IMR-90 (cell line): ENCODE measurements around the gene CCDC182. TPM values are rescaled to one million over a fixed set of nuclear protein-coding genes. Genes with fewer than 3 reads are reported as not detected.

ENCODE experiments used
- ATAC-seq: fragments of 200-7000 bp; cut with Tn5 transposase; 2 replicates; pipeline ENCODE4 v1.9.1; 2020; ENCODE audit warnings: low read depth, mild to moderate bottlenecking, moderate library complexity
- BruUV-seq: library from RNA; stranded (reverse); fragments of 400-500 nt; replicated peaks from 2 replicates; lab custom pipeline; 2021; lab: Mats Ljungman, UMichigan
- CTCF ChIA-PET: fragments of 300-600 bp; formaldehyde crosslinking; extraction: SDS; loops from one replicate; lab custom pipeline; 2021; ENCODE audit warnings: antibody characterized with exemption; lab: Yijun Ruan, JAX
- POLR2A ChIA-PET: fragments of 300-600 bp; sonication (Branson Sonifier 250); formaldehyde crosslinking; loops from one replicate; lab custom pipeline; 2022; ENCODE audit warnings: antibody characterized with exemption; ENCODE audit not compliant: unreplicated experiment; lab: Charles Lee
- DNase-seq: peaks from one replicate; pipeline ENCODE4 v3.0.0; 2013
- H2AFZ ChIP-seq: replicated peaks from 2 replicates; pipeline ENCODE3; 2013; ENCODE audit warnings: low read length, mild to moderate bottlenecking; ENCODE audit not compliant: poor library complexity
- H2AK5ac ChIP-seq: 2 replicates; pipeline ENCODE4 v1.6.1; 2013; ENCODE audit warnings: low read depth, low read length, inconsistent platforms
- H2AK9ac ChIP-seq: replicated peaks from 2 replicates; pipeline ENCODE3; 2013; ENCODE audit warnings: mild to moderate bottlenecking, low read depth, low read length, moderate library complexity; ENCODE audit not compliant: poor library complexity
- H2BK120ac ChIP-seq: 2 replicates; pipeline ENCODE4 v1.6.1; 2013; ENCODE audit warnings: low read depth, low read length, inconsistent platforms
- H2BK15ac ChIP-seq: 3 replicates; pipeline ENCODE4 v1.6.1; 2013; ENCODE audit warnings: low read depth, low read length, inconsistent platforms
- H2BK20ac ChIP-seq: 2 replicates; pipeline ENCODE4 v1.6.1; 2013; ENCODE audit warnings: low read depth, mild to moderate bottlenecking, inconsistent platforms, low read length, moderate library complexity
- H2BK5ac ChIP-seq: 2 replicates; pipeline ENCODE4 v1.6.1; 2013; ENCODE audit warnings: mild to moderate bottlenecking, low read depth, low read length, inconsistent platforms; ENCODE audit not compliant: poor library complexity, severe bottlenecking
- H3K14ac ChIP-seq: replicated peaks from 2 replicates; pipeline ENCODE4 v1.6.1; 2013; ENCODE audit warnings: low read depth, low read length, inconsistent platforms
- H3K18ac ChIP-seq: 2 replicates; pipeline ENCODE4 v1.6.1; 2013; ENCODE audit warnings: low read depth, low read length, control low read depth
- H3K23ac ChIP-seq: 2 replicates; pipeline ENCODE4 v1.6.1; 2013; ENCODE audit warnings: low read depth, low read length, inconsistent platforms
- H3K27ac ChIP-seq: 2 replicates; pipeline ENCODE4 v1.5.1; 2013; ENCODE audit warnings: mild to moderate bottlenecking, control low read depth, low read length; ENCODE audit not compliant: insufficient read depth
- H3K27me3 ChIP-seq: 2 replicates; pipeline ENCODE4 v1.6.1; 2013; ENCODE audit warnings: low read length; ENCODE audit not compliant: control insufficient read depth, insufficient read depth
- H3K36me3 ChIP-seq: 2 replicates; pipeline ENCODE4 v1.6.1; 2013; ENCODE audit warnings: low read length, mixed read lengths; ENCODE audit not compliant: control insufficient read depth, insufficient read depth
- H3K4ac ChIP-seq: 2 replicates; pipeline ENCODE4 v1.6.1; 2013; ENCODE audit warnings: low read depth, low read length, inconsistent platforms
- H3K4me1 ChIP-seq: 2 replicates; pipeline ENCODE4 v1.6.1; 2013; ENCODE audit warnings: low read length, mixed read lengths; ENCODE audit not compliant: control insufficient read depth, insufficient read depth
- H3K4me2 ChIP-seq: 2 replicates; pipeline ENCODE4 v1.6.1; 2013; ENCODE audit warnings: low read depth, mild to moderate bottlenecking, control low read depth, low read length, moderate library complexity
- H3K4me3 ChIP-seq: 2 replicates; pipeline ENCODE4 v1.5.1; 2013; ENCODE audit warnings: low read depth, mild to moderate bottlenecking, control low read depth, low read length, moderate library complexity; ENCODE audit not compliant: insufficient read depth
- H3K56ac ChIP-seq: 2 replicates; pipeline ENCODE4 v1.6.1; 2013; ENCODE audit warnings: low read length, inconsistent platforms; ENCODE audit not compliant: insufficient read depth; ENCODE audit errors: extremely low read depth
- H3K79me1 ChIP-seq, 2 experiments: 2 replicates each; pipeline ENCODE4 v1.6.1; 2013; ENCODE audit warnings: low read length in 2 of 2, inconsistent platforms in 1 of 2, low read depth in 1 of 2
- H3K9ac ChIP-seq: 2 replicates; pipeline ENCODE4 v1.6.1; 2013; ENCODE audit warnings: low read depth, low read length, control low read depth
- H3K9me1 ChIP-seq: 2 replicates; pipeline ENCODE4 v1.6.1; 2013; ENCODE audit warnings: low read length, inconsistent platforms; ENCODE audit not compliant: insufficient read depth
- H3K9me3 ChIP-seq: 2 replicates; pipeline ENCODE4 v1.6.1; 2013; ENCODE audit warnings: low read length; ENCODE audit not compliant: control insufficient read depth, insufficient read depth
- H4K20me1 ChIP-seq: 2 replicates; pipeline ENCODE4 v1.6.1; 2013; ENCODE audit warnings: low read length, inconsistent platforms; ENCODE audit not compliant: insufficient read depth
- H4K5ac ChIP-seq: 2 replicates; pipeline ENCODE4 v1.6.1; 2013; ENCODE audit warnings: mild to moderate bottlenecking, low read depth, low read length, control low read depth
- H4K8ac ChIP-seq, 2 experiments: 2 replicates each; pipeline ENCODE4 v1.6.1; 2013; ENCODE audit warnings: low read depth in 2 of 2, low read length in 2 of 2, control low read depth in 1 of 2, inconsistent platforms in 1 of 2
- H4K91ac ChIP-seq: 2 replicates; pipeline ENCODE4 v1.6.1; 2013; ENCODE audit warnings: low read depth, low read length, inconsistent platforms; ENCODE audit not compliant: insufficient read depth
- BHLHE40 ChIP-seq: fragments of 150-350 bp; IDR thresholded peaks from 2 replicates; pipeline ENCODE4 v1.6.1; 2016; ENCODE audit warnings: mild to moderate bottlenecking, low read depth, low read length
- FOS ChIP-seq: fragments of 150-350 bp; IDR thresholded peaks from 2 replicates; pipeline ENCODE4 v1.6.1; 2016; ENCODE audit warnings: low read depth, low read length
- MAFK ChIP-seq: IDR thresholded peaks from 2 replicates; pipeline ENCODE4 v1.6.1; 2012; ENCODE audit warnings: low read depth, low read length, improper control_type of control experiment
- RCOR1 ChIP-seq: IDR thresholded peaks from 2 replicates; pipeline ENCODE4 v1.6.1; 2012; ENCODE audit warnings: mild to moderate bottlenecking, low read length, improper control_type of control experiment; ENCODE audit not compliant: insufficient replicate concordance
- USF2 ChIP-seq: fragments of 150-350 bp; IDR thresholded peaks from 2 replicates; pipeline ENCODE4 v1.6.1; 2017; ENCODE audit warnings: mild to moderate bottlenecking, antibody characterized with exemption, low read length, low read depth
- WGBS, 2 experiments: methylation state at CpG; one replicate each; pipeline versions ENCODE4 v1.1.5 to v1.1.7; 2013; ENCODE audit warnings: missing lambda C conversion rate in 2 of 2; ENCODE audit not compliant: insufficient read length in 1 of 2; ENCODE audit errors: extremely low coverage in 2 of 2; 5-methylcytosine and 5-hydroxymethylcytosine counted together
- dilution Hi-C: fragments of 300-500 bp; cut with HindIII; formaldehyde crosslinking; loops from one replicate; pipeline ENCODE4 v1.14.3; 2018; ENCODE audit warnings: low sequenced_read_pairs; ENCODE audit not compliant: unreplicated experiment
- in situ Hi-C: fragments of 300-500 bp; cut with MboI; formaldehyde crosslinking; loops from 3 replicates; pipeline ENCODE4 v1.14.3; 2019; ENCODE audit warnings: low sequenced_read_pairs, inconsistent platforms, mixed read lengths
- intact Hi-C: fragments of 100-400 bp; cut with micrococcal nuclease; formaldehyde crosslinking; loops from 2 replicates; pipeline ENCODE4 v1.10.0; 2022
- polyA plus RNA-seq, 3 experiments: library from polyadenylated mRNA; depleted of rRNA; stranded (reverse); fragments of >200 nt; gene quantifications; 2 replicates each; pipeline ENCODE4 v1.2.3, GENCODE V29; 2012; ENCODE audit warnings: low replicate concordance in 1 of 3
- total RNA-seq: library from RNA; depleted of rRNA; stranded (reverse); fragments of >200 nt; gene quantifications from 2 replicates; pipeline ENCODE4 v1.2.3, GENCODE V29; 2012

CCDC182 gene
- total and polyA plus RNA-seq, 2 of the 4 experiments (the other 2 are of a cell fraction) = not detected

GRCh38 chr17:57784226-57784895, 39.3 kb upstream of the CCDC182 start:
- Histone ChIP-seq H4K20me1 (no peaks in the 10 kb centered on the region), H3K27me3 (peaks cover 48% of the 10 kb centered on the region), H3K18ac (no peak overlapping the region), H2BK20ac (no peak overlapping the region), H3K36me3 (no peaks in the 10 kb centered on the region), H3K27ac (no peak overlapping the region), H2AFZ (no peak overlapping the region), H3K9ac (no peak overlapping the region), H3K79me1 (no peaks in the 10 kb centered on the region), H3K4me2 (no peak overlapping the region), H2AK9ac (no peak overlapping the region), H3K9me3 (no peaks in the 10 kb centered on the region), H3K4me1 (peaks cover 2% of the 10 kb centered on the region; the same call in 1 of the 2 replicates), H4K91ac (no peak overlapping the region), H4K5ac (no peak overlapping the region), H2BK15ac (no peak overlapping the region), H3K4me3 (no peak overlapping the region), H3K14ac (no peak overlapping the region), H3K9me1 (no peaks in the 10 kb centered on the region), H3K56ac (no peak overlapping the region), H3K4ac (no peak overlapping the region), H4K8ac (no peak overlapping the region), H2AK5ac (no peak overlapping the region), H2BK5ac (no peak overlapping the region), H3K23ac (no peak overlapping the region), H2BK120ac (no peak overlapping the region)
- intact Hi-C loops = no loop called here
- 57% methylated on average over 13 of the region's 15 CpGs; no CpG with 5 or more reads in 1 of the 2 experiments for WGBS, 2 experiments
- BruUV-seq = no TSS peak
- no peak for ATAC-seq
- no peak for DNase-seq
- dilution Hi-C loops = no loop called here
- ChIA-PET CTCF (interaction anchor here (1.0 to 1.5 kb wide), 9 partner anchors 8 to 651 kb away, joined by 3 to 6 read pairs (median 4); no protein-coding TSS in a partner anchor), POLR2A (no interaction called here)
- no peak for TF ChIP-seq USF2
- TF ChIP-seq FOS = no peak
- TF ChIP-seq RCOR1 = no peak
- TF ChIP-seq BHLHE40 = no peak
- TF ChIP-seq MAFK = no peak
- in situ Hi-C loops = no loop called here
